ENCODE data around the gene ENDOG.
A peak's percentile ranks its signal among the peaks of the same experiment; 100 is the strongest.

The ENDOG gene

GRCh38 chr9:128802482-128802881 lies 15.8 kb upstream of the ENDOG start:
- no peak for DNase-seq

GRCh38 chr9:128805661-128806060 lies 12.6 kb upstream of the ENDOG start:
- DNase-seq, result no peak

- DNase-seq, result no peak
Measured at GRCh38 chr9:128807827-128808226, 10.5 kb upstream of the ENDOG start.

GRCh38 chr9:128808543-128808942 lies 9.8 kb upstream of the ENDOG start:
- DNase-seq, result no peak

- DNase-seq, result no peak
Measured at GRCh38 chr9:128809036-128809599, 9.2 kb upstream of the ENDOG start.

GRCh38 chr9:128809831-128810230 lies 8.5 kb upstream of the ENDOG start:
- DNase-seq, result no peak

- no peak for DNase-seq
Measured at GRCh38 chr9:128810873-128811272, 7.4 kb upstream of the ENDOG start.

- DNase-seq, result peak; percentile 20
Measured at GRCh38 chr9:128818839-128819715, 777 bp downstream of the ENDOG start.

GRCh38 chr9:128819716-128820664 lies 1.7 kb downstream of the ENDOG start:
- no peak for DNase-seq

GRCh38 chr9:128820665-128821583 lies 2.6 kb downstream of the ENDOG start:
- no peak for DNase-seq

- no peak for DNase-seq
Measured at GRCh38 chr9:128821584-128822406, 3.5 kb downstream of the ENDOG start.

- no peak for DNase-seq
Measured at GRCh38 chr9:128822407-128823042, 4.2 kb downstream of the ENDOG start.

GRCh38 chr9:128823362-128823902 lies 5.1 kb downstream of the ENDOG start:
- no peak for DNase-seq

GRCh38 chr9:128823903-128824406 lies 5.7 kb downstream of the ENDOG start:
- DNase-seq, result no peak

- DNase-seq, result no peak
Measured at GRCh38 chr9:128824911-128825310, 6.6 kb downstream of the ENDOG start.

- no peak for DNase-seq
Measured at GRCh38 chr9:128825923-128826700, 7.8 kb downstream of the ENDOG start.

GRCh38 chr9:128828267-128828666 lies 10.0 kb downstream of the ENDOG start:
- no peak for DNase-seq

GRCh38 chr9:128828719-128829452 lies 10.6 kb downstream of the ENDOG start:
- no peak for DNase-seq
